GM12874 (cell line): ENCODE data around the gene HELZ2.

Experiments used
- CTCF ChIP-seq: IDR thresholded peaks from 2 replicates; pipeline ENCODE4 v1.5.1; 2011; ENCODE audit warnings: low read depth, mild to moderate bottlenecking, control low read depth, low read length, moderate library complexity; ENCODE audit not compliant: insufficient read depth

The HELZ2 gene

GRCh38 chr20:63546956-63547724 lies 26.9 kb downstream of the HELZ2 start:
- TF ChIP-seq CTCF: no peak

- no peak for TF ChIP-seq CTCF
Measured at GRCh38 chr20:63546256-63546955, 27.6 kb downstream of the HELZ2 start.

GRCh38 chr20:63545814-63546213 lies 28.2 kb downstream of the HELZ2 start:
- TF ChIP-seq CTCF: no peak

GRCh38 chr20:63544958-63545516 lies 29.0 kb downstream of the HELZ2 start:
- TF ChIP-seq CTCF: no peak

- no peak for TF ChIP-seq CTCF
Measured at GRCh38 chr20:63544241-63544957, 29.6 kb downstream of the HELZ2 start.

GRCh38 chr20:63543733-63544132 lies 30.3 kb downstream of the HELZ2 start:
- TF ChIP-seq CTCF: no peak

- no peak for TF ChIP-seq CTCF
Measured at GRCh38 chr20:63543131-63543530, 30.9 kb downstream of the HELZ2 start.
